PFSK-1 (cell line): Measurements from ENCODE around the gene MARCHF3.

Experiments
- FOXP2 ChIP-seq: optimal IDR thresholded peaks from 2 replicates; pipeline ENCODE3; 2011; ENCODE audit warnings: borderline replicate concordance, control low read depth, inconsistent platforms; ENCODE audit not compliant: insufficient read depth; ENCODE audit errors: extremely low read length, extremely low read depth
- POLR2AphosphoS5 ChIP-seq: IDR thresholded peaks from 2 replicates; pipeline ENCODE4 v1.6.1; 2012; ENCODE audit warnings: low read depth, mild to moderate bottlenecking, control low read depth, low read length, moderate library complexity
- SIN3A ChIP-seq: IDR thresholded peaks from 2 replicates; pipeline ENCODE4 v1.6.1; 2012; ENCODE audit warnings: mild to moderate bottlenecking, low read length, moderate library complexity, borderline replicate concordance; ENCODE audit not compliant: insufficient read depth
- TAF1 ChIP-seq: IDR thresholded peaks from 2 replicates; pipeline ENCODE4 v1.6.1; 2012; ENCODE audit warnings: low read length, control low read depth, borderline replicate concordance; ENCODE audit not compliant: insufficient read depth
- TF ChIP-seq, protein P1 (sequence below), 2 experiments: IDR thresholded peaks; 2 replicates each; pipeline versions ENCODE4 v1.6.1 to v1.8.0; 2011 to 2012; ENCODE audit warnings: low read depth in 2 of 2, low read length in 2 of 2, control low read depth in 1 of 2, inconsistent platforms in 1 of 2, mild to moderate bottlenecking in 1 of 2, moderate library complexity in 1 of 2; ENCODE audit not compliant: insufficient read depth in 1 of 2

MARCHF3 gene

DNA sequence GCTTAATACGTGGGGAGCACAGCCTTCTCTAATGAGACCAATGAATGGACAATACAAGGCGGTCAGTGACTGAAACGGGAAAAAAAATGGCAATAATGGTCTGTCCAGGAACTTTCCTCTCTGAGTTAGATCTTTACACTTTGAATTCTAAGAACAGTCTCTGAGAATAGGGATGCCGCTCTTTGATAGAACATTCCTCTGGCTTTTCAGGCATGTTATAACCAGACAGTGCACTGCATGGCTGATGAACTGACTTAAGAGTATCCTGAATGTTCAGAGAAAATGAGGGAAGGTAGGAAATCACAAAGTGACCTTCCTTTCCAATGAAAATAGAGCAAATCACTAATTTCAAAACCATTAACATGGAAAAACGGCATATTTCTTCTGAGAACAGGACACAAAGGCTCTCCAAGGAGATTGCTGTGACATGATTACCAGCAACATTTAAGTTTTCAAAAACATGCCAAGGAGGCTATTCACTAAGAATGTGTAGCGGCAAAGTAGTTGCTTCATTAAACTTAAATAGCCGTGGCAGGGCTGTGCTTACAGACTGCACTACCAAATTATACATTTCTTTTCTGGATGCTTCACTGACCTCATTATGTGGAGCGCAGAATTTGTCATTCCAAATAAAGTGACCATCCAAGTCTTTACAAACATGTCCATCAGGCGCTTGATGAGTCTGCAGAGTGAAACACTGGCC lies 105.9 kb downstream of the MARCHF3 start:
- TF ChIP-seq POLR2AphosphoS5, result no peak
- TF ChIP-seq FOXP2, result no peak
- TF ChIP-seq, protein P1, sequence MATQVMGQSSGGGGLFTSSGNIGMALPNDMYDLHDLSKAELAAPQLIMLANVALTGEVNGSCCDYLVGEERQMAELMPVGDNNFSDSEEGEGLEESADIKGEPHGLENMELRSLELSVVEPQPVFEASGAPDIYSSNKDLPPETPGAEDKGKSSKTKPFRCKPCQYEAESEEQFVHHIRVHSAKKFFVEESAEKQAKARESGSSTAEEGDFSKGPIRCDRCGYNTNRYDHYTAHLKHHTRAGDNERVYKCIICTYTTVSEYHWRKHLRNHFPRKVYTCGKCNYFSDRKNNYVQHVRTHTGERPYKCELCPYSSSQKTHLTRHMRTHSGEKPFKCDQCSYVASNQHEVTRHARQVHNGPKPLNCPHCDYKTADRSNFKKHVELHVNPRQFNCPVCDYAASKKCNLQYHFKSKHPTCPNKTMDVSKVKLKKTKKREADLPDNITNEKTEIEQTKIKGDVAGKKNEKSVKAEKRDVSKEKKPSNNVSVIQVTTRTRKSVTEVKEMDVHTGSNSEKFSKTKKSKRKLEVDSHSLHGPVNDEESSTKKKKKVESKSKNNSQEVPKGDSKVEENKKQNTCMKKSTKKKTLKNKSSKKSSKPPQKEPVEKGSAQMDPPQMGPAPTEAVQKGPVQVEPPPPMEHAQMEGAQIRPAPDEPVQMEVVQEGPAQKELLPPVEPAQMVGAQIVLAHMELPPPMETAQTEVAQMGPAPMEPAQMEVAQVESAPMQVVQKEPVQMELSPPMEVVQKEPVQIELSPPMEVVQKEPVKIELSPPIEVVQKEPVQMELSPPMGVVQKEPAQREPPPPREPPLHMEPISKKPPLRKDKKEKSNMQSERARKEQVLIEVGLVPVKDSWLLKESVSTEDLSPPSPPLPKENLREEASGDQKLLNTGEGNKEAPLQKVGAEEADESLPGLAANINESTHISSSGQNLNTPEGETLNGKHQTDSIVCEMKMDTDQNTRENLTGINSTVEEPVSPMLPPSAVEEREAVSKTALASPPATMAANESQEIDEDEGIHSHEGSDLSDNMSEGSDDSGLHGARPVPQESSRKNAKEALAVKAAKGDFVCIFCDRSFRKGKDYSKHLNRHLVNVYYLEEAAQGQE (IDR thresholded peaks at IDR 0.05; ENCODE audit: insufficient read depth in 1 of 2, low read depth in 2 of 2, low read length in 2 of 2), result no peak
- TF ChIP-seq TAF1, result no peak
- no peak for TF ChIP-seq SIN3A

DNA sequence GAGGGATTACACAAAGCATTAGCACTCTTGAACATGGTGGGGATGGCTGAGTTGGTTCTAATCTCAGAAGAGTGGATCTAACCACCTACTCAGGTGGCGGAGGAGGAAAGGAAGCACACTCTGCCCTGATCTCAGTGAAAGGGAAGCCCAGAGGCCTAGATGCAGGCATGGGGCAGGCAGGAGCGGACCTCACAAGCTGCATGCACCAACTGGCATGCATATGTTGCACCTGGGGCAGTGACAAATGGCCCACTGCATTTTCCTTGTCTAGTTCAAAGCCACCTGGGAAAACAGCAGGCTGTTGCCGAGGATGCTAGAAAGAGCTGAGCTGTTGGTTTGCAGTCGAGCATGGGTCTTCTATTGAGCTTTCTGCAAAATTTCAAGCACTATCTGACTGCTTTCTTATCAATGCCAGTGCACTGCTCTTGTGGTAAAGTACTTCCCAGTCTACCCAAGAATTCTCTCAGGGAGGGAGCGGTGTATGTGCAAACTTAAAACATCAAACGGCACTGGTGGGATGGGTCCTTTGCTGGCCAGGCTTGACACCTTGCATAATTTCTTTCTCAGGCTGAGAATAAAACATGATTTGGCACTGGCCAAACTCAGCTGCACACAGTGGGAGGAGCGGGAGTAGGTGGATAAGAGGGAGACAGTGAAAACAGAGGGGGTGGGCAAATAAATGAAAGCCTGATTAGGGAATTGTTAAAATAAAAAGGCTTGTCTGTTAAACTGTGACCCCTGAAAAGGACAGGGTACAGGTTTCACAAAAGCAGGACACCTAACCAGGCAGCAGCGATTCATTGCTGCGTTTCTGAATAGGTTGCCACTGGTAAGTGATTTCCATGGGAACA lies 108.9 kb downstream of the MARCHF3 start:
- TF ChIP-seq, protein P1 (IDR thresholded peaks at IDR 0.05; ENCODE audit: insufficient read depth in 1 of 2, low read depth in 2 of 2, low read length in 2 of 2), result no peak
- TF ChIP-seq TAF1, result no peak
- no peak for TF ChIP-seq POLR2AphosphoS5
- TF ChIP-seq SIN3A, result no peak
- no peak for TF ChIP-seq FOXP2

DNA sequence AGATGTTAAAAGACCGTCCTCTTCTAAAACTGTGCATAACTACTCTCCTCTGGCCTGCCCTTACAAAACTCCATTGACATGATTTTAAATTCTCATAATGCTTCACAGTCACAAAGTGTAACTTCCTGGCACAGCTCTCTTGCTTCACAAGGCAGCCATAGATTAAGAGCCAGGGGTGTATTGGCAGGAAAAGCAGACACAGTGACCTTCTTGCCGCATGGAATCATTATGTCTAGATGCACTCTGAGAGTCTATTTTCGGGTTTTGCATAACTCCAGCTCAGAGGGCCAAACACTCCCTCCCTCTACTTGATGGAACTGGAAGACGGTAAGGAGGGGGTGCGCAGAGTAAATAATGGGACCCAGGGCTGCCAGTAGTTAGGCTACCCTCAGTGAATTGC lies 110.1 kb downstream of the MARCHF3 start:
- no peak for TF ChIP-seq SIN3A
- no peak for TF ChIP-seq POLR2AphosphoS5
- TF ChIP-seq, protein P1 (IDR thresholded peaks at IDR 0.05; ENCODE audit: insufficient read depth in 1 of 2, low read depth in 2 of 2, low read length in 2 of 2), result no peak
- TF ChIP-seq TAF1, result no peak
- no peak for TF ChIP-seq FOXP2

DNA sequence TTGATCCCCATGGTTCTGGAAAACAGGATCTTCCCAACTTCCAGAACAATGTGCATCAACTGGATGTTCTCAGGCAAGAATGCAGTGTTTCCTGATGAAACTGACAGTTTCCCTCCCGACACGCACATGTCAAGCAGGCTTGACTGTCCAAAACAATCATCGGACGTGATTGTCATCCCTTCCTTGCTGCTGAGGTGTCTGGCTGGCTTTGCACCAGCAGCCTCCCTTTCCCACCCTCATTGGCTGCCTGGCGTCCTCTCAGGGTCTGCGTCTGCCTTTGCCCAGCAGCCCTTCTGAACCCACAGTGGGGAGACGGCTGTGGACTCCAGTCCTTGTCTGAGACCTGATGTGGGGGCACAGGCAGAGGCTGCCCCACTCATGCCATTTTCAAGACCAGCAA lies 110.8 kb downstream of the MARCHF3 start:
- no peak for TF ChIP-seq POLR2AphosphoS5
- TF ChIP-seq FOXP2, result no peak
- no peak for TF ChIP-seq SIN3A
- TF ChIP-seq, protein P1 (IDR thresholded peaks at IDR 0.05; ENCODE audit: insufficient read depth in 1 of 2, low read depth in 2 of 2, low read length in 2 of 2), result no peak
- no peak for TF ChIP-seq TAF1
